ENCODE data around the gene CNKSR3. TPM values are rescaled to one million over a fixed set of nuclear protein-coding genes. Genes with fewer than 3 reads are reported as not detected.

The CNKSR3 gene
- total RNA-seq, 2 donors from 2014 or later, result 13.1 to 31.5 TPM

- DNase-seq, result no peak
- TF ChIP-seq, protein P1, sequence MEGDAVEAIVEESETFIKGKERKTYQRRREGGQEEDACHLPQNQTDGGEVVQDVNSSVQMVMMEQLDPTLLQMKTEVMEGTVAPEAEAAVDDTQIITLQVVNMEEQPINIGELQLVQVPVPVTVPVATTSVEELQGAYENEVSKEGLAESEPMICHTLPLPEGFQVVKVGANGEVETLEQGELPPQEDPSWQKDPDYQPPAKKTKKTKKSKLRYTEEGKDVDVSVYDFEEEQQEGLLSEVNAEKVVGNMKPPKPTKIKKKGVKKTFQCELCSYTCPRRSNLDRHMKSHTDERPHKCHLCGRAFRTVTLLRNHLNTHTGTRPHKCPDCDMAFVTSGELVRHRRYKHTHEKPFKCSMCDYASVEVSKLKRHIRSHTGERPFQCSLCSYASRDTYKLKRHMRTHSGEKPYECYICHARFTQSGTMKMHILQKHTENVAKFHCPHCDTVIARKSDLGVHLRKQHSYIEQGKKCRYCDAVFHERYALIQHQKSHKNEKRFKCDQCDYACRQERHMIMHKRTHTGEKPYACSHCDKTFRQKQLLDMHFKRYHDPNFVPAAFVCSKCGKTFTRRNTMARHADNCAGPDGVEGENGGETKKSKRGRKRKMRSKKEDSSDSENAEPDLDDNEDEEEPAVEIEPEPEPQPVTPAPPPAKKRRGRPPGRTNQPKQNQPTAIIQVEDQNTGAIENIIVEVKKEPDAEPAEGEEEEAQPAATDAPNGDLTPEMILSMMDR (IDR thresholded peaks at IDR 0.05), result peak; percentile 25
- Histone ChIP-seq H3K9me3 (no peaks in the 10 kb centered on the region), H3K4me1 (no peaks in the 10 kb centered on the region), H3K27ac (no peak overlapping the region), H3K27me3 (no peaks in the 10 kb centered on the region), H3K4me3 (no peak overlapping the region), H3K36me3 (no peaks in the 10 kb centered on the region), H3K9ac (ENCODE audit: low read depth in 2 of 2, low read length in 2 of 2) (no peak overlapping the region)
- intact Hi-C loops (cut with DNase I), result no loop called here
Measured at GRCh38 chr6:154370545-154370944, 139.9 kb downstream of the CNKSR3 start.

- Histone ChIP-seq H3K36me3 (no peaks in the 10 kb centered on the region), H3K27me3 (no peaks in the 10 kb centered on the region), H3K9ac (ENCODE audit: low read depth in 2 of 2, low read length in 2 of 2) (no peak overlapping the region), H3K4me3 (no peak overlapping the region), H3K27ac (no peak overlapping the region), H3K9me3 (no peaks in the 10 kb centered on the region), H3K4me1 (no peaks in the 10 kb centered on the region)
- TF ChIP-seq, protein P1 (IDR thresholded peaks at IDR 0.05), result no peak
- no peak for DNase-seq
- intact Hi-C loops (cut with DNase I), result loop anchor here (10.0 kb wide), 1 partner anchor 213 kb away; no protein-coding TSS in a partner anchor
Measured at GRCh38 chr6:154367839-154368695, 142.4 kb downstream of the CNKSR3 start.

- TF ChIP-seq, protein P1 (IDR thresholded peaks at IDR 0.05), result no peak
- Histone ChIP-seq H3K36me3 (no peaks in the 10 kb centered on the region), H3K4me1 (no peaks in the 10 kb centered on the region), H3K4me3 (no peak overlapping the region), H3K27me3 (no peaks in the 10 kb centered on the region), H3K27ac (no peak overlapping the region), H3K9me3 (no peaks in the 10 kb centered on the region), H3K9ac (ENCODE audit: low read depth in 2 of 2, low read length in 2 of 2) (no peak overlapping the region)
- intact Hi-C loops (cut with DNase I), result loop anchor here (10.0 kb wide), 1 partner anchor 213 kb away; no protein-coding TSS in a partner anchor
- no peak for DNase-seq
Measured at GRCh38 chr6:154367336-154367735, 143.1 kb downstream of the CNKSR3 start.

DNA sequence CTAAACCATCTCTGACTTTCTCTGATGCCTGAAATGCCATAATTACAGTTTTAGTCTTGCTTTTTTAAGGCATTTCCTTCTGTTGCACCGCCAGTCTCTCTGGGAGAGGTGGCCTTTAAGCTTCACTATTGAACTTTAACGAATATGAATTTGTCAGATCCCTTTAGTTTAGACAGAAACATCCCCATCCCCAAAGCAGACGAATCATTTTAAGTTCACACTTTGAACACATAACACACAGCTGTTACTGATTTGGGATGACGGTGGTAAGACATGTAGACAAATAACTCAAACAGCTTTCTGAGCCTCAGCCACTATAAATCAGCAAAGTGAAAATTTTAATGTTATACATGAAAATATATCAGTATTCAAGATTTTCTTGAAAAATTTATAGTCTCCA is 146.7 kb downstream of the CNKSR3 start:
- intact Hi-C loops (cut with DNase I), result loop anchor here (10.0 kb wide), 1 partner anchor 209 kb away; no protein-coding TSS in a partner anchor
- no peak for DNase-seq
- no peak overlapping the region for H3K27ac ChIP-seq
- H3K4me1 ChIP-seq, result no peaks in the 10 kb centered on the region
- TF ChIP-seq, protein P1 (IDR thresholded peaks at IDR 0.05), result no peak
- H3K9ac ChIP-seq (ENCODE audit: low read depth in 2 of 2, low read length in 2 of 2), result no peak overlapping the region
- H3K27me3 ChIP-seq, result no peaks in the 10 kb centered on the region
- H3K4me3 ChIP-seq, result no peak overlapping the region
- no peaks in the 10 kb centered on the region for H3K9me3 ChIP-seq
- no peaks in the 10 kb centered on the region for H3K36me3 ChIP-seq

DNA sequence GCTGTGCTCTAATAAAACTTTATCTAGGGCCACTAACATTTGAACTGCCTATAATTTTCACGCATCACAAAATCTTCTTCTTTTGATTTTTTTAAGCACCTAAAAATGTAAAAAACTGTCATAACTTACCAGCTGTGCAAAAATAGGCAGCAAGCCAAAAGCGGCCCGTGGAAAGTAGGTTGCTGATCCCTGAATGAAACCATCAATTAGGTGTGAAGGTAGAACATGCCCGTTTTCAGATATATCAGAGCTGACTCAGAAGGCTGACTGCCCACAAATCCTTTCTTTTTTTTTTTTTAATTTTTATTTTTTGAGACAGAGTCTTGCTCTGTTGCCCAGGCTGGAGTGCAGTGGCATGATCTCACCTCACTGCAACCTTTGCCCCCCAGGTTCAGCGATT is 149.0 kb downstream of the CNKSR3 start:
- TF ChIP-seq, protein P1 (IDR thresholded peaks at IDR 0.05), result no peak

More for the DNA sequence above, 149.0 kb downstream of the CNKSR3 start:
- Histone ChIP-seq H3K4me3 (no peak overlapping the region), H3K4me1 (no peaks in the 10 kb centered on the region), H3K9ac (ENCODE audit: low read depth in 2 of 2, low read length in 2 of 2) (no peak overlapping the region), H3K27me3 (no peaks in the 10 kb centered on the region), H3K36me3 (no peaks in the 10 kb centered on the region), H3K27ac (no peak overlapping the region), H3K9me3 (no peaks in the 10 kb centered on the region)
- no peak for DNase-seq
- intact Hi-C loops (cut with DNase I), result loop anchor here (10.0 kb wide), 1 partner anchor 207 kb away; no protein-coding TSS in a partner anchor
